ENCODE results near the gene BEND6.
"Not testable (repeated sequence)": the region's sequence is repeated elsewhere in the genome, so short reads cannot be mapped to it uniquely, and the experiment has no call there.

DNA sequence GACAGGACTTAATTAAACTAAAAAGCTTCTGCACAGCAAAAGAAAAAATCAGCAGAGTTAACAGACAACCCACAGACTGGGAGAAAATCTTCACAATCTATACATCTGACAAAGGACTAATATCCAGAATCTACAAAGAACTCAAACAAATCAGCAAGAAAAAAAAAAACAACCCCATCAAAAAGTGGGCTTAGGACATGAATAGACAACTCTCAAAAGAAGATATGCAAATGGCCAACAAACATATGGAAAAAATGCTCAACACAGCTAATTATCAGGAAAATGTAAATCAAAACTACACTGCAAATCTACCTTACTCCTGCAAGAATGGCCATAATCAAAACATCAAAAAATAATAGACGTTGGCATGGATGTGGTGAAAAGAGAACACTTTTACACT is 89.2 kb downstream of the BEND6 start:
- TF ChIP-seq, protein P1, sequence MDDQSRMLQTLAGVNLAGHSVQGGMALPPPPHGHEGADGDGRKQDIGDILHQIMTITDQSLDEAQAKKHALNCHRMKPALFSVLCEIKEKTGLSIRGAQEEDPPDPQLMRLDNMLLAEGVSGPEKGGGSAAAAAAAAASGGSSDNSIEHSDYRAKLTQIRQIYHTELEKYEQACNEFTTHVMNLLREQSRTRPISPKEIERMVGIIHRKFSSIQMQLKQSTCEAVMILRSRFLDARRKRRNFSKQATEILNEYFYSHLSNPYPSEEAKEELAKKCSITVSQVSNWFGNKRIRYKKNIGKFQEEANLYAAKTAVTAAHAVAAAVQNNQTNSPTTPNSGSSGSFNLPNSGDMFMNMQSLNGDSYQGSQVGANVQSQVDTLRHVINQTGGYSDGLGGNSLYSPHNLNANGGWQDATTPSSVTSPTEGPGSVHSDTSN (IDR thresholded peaks at IDR 0.05; ENCODE audit: insufficient replicate concordance, low read depth, low read length): not testable (repeated sequence)
- TF ChIP-seq MTA3 (IDR thresholded peaks at IDR 0.05; ENCODE audit: borderline replicate concordance, low read length); RFX5 (IDR thresholded peaks at IDR 0.05; ENCODE audit: low read depth, low read length); ZNF274 (IDR thresholded peaks at IDR 0.05; ENCODE audit: insufficient read depth, insufficient read length); POLR2A (IDR thresholded peaks at IDR 0.05; ENCODE audit: low read depth, low read length); SPI1 (IDR thresholded peaks at IDR 0.05; ENCODE audit: borderline replicate concordance, insufficient read depth, low read depth, low read length); JUND (IDR thresholded peaks at IDR 0.05; ENCODE audit: low read depth, low read length); EED (IDR thresholded peaks at IDR 0.05; ENCODE audit: low read depth); CHD1 (IDR thresholded peaks at IDR 0.05; ENCODE audit: low read depth, low read length); RCOR1 (conservative IDR thresholded peaks at IDR 0.05; ENCODE audit: low read depth, low read length); YBX1 (IDR thresholded peaks at IDR 0.05); EP300 (IDR thresholded peaks at IDR 0.05; ENCODE audit: borderline replicate concordance in 1 of 2, control insufficient read depth in 1 of 2, low read depth in 2 of 2, low read length in 2 of 2): not testable (repeated sequence)
- TF ChIP-seq, protein P2, sequence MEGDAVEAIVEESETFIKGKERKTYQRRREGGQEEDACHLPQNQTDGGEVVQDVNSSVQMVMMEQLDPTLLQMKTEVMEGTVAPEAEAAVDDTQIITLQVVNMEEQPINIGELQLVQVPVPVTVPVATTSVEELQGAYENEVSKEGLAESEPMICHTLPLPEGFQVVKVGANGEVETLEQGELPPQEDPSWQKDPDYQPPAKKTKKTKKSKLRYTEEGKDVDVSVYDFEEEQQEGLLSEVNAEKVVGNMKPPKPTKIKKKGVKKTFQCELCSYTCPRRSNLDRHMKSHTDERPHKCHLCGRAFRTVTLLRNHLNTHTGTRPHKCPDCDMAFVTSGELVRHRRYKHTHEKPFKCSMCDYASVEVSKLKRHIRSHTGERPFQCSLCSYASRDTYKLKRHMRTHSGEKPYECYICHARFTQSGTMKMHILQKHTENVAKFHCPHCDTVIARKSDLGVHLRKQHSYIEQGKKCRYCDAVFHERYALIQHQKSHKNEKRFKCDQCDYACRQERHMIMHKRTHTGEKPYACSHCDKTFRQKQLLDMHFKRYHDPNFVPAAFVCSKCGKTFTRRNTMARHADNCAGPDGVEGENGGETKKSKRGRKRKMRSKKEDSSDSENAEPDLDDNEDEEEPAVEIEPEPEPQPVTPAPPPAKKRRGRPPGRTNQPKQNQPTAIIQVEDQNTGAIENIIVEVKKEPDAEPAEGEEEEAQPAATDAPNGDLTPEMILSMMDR (IDR thresholded peaks at IDR 0.05 in 2 of 3, conservative IDR thresholded peaks at IDR 0.05 in 1 of 3; ENCODE audit: control insufficient read depth in 2 of 3, extremely low read depth in 1 of 3, insufficient read depth in 1 of 3, low read depth in 3 of 3, low read length in 3 of 3): not testable (repeated sequence)
- TF ChIP-seq, protein P3, sequence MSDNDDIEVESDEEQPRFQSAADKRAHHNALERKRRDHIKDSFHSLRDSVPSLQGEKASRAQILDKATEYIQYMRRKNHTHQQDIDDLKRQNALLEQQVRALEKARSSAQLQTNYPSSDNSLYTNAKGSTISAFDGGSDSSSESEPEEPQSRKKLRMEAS (IDR thresholded peaks at IDR 0.05; ENCODE audit: low read depth, low read length): not testable (repeated sequence)
